ENCODE results near the gene ANKRD23.

Gene ANKRD23

DNA sequence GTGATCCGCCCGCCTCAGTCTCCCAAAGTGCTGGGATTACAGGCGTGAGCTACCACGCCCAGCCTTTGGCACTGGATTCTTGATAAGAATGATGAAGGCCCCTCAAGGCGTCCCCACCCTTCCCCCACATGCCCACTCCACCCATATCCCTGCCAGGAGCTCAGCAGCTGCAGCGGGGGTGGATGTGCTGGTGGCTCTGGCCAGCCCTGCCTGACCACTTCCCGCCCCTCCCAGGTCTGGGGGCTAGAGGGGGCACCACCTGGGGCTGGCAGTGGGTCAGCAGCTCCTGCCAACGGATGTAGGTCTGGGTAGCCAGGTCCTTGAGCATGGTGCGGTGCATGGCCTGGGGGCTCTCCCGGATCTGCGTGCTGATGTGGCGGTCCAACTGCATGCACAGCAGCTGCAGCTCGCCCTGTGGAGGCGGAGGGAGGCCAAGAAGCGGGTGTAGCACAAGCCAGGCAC, 33.8 kb upstream of the ANKRD23 start:
- no peak for DNase-seq (ENCODE audit: extremely low read depth in 1 of 2, low read depth in 1 of 2)

DNA sequence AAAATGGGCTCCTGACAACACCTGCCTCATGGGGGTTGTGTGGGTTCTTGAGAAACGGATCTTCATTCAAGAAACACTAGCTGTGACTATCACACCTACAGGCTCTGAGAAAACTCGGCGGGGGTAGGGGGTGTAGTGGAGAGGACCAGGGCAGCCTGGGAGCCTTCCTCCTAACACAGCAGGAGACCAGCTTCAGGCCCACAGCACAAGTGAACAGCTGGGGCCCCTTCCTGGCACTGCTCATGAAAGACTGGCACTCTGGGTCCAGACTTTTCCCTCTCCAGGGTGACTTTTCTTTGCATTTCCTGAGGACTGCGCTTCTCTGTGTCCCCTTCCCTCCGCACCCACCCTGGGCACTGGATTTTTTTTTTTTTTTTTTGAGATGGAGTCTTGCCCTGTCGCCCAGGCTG, 33.2 kb upstream of the ANKRD23 start:
- DNase-seq (ENCODE audit: extremely low read depth in 1 of 2, low read depth in 1 of 2), result no peak

DNA sequence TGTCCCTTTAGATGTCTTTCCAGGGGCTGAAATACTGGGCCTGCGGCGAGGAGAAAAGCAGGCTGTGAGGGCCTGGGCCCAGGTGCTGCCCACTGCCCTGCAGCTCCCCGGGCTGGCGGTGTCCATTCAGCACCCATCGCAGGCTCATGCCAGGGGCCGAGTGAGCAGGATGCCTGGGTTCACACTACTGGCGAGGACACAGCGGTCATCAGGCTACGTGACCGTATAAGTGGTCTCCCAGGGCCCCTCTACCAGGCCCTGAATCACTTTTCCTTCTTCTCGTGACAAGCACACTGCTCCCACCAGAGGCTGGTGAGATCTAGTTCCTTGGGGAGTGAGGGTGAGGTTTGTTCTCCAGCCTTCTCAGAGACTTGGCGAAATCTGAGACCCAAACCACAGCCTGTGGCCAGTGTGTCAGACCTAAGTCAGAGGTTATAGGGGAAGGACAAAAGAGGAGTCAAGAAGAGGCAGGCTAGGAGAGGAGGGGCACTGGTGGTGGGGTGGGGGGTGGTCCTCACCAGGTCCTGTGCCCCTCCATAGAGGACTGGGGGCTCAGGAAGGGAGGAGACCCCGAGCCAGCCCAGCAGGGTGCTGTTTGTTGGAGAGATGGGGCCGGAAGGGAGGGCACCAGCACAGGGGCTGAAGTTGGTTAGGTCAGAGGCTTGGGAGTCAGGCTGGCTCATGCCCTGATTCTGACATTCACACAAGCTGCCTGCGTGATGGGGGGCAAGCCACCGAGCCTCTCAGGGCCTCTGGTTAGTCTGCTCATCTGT, 32.6 kb upstream of the ANKRD23 start:
- DNase-seq (ENCODE audit: extremely low read depth in 1 of 2, low read depth in 1 of 2), result no peak

DNA sequence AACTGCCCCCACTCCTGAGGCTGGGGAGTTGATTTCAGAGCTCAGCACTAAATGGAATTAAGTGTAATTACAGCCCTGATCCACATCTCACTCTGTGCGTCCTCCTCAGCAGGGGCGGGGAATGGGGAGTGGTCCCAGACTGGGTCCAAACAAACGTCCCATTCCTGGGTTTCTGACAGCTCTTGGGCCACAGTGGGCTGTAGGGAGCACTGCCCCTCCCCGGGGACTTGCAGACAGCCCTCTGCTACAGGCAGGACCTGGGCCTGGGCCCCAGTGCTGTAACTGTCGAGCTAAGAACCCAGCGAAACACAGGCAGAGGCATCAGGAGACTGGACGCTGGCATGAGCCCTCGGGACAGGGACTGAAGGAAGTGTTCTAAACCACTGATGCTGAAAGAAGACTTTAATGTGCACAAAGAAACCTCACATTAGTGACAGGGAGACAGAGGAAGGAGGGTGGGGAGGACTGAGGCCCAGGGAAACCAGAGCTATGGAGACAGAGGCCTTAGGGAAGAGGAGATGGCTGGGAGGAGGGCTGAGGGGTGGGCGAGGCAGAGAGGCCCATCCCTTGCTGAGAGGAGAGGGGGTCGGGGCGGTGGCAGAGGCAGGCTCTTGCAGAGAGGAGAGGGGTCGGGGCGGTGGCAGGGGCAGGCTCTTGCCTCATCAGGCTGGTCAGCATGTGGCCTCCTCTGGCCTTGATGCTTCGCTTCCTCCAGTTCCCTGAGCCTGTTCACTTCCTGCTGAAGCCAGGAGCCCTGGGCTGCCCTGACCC, 31.9 kb upstream of the ANKRD23 start:
- DNase-seq (ENCODE audit: extremely low read depth in 1 of 2, low read depth in 1 of 2), result no peak

DNA sequence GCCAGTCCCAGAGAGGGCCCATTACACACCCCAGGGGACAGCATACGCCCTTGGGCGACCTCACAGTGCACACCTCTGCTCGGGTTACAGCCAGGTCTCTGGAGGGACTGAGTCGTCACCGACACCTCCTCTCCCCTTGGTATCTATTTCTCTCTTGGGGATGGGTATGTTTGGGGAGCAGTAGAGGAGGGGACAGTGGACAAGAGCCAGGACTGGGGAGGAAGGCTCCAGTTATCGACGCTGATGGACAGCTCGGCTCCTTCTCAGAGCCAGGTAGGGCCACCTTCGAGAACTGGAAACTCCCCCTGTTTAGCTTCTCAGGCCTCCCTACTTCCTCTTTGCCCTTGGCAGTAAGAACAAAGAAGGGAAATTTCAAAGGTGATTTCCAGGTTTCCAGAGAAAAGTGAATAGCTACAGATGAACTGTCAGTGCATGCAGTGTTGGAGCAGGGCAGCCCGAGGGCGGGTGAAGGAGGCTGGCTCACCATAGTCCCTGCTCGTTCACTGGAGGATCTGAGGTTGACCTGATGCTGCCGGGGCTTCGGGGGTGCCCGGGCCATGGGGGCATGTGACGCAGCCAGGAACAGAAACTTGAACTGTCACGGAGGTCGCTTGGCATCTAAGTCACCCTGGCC, 30.5 kb upstream of the ANKRD23 start:
- DNase-seq (ENCODE audit: extremely low read depth in 1 of 2, low read depth in 1 of 2), result no peak

DNA sequence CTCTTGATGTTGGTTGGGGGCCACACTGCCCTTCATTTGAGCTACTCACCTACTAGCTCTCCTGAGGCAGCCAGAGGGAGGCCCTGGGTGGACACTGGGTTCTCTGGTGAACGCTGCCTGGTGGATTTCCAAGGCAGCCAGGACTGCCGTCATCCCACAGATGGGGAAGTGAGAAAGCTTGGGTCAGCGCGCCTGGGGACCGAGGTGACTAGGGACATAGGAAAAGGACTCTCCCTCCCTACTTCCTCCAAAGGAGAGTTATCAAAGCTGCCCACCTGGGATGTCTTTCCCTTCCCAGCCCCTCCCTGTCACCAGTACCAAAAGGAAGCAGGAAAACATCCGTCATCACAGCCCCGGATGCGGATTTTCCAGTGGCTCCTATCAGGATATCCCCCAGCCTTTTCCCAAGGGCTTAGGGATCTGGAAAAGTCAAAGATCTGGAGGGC, 29.9 kb upstream of the ANKRD23 start:
- DNase-seq (ENCODE audit: extremely low read depth in 1 of 2, low read depth in 1 of 2), result no peak

DNA sequence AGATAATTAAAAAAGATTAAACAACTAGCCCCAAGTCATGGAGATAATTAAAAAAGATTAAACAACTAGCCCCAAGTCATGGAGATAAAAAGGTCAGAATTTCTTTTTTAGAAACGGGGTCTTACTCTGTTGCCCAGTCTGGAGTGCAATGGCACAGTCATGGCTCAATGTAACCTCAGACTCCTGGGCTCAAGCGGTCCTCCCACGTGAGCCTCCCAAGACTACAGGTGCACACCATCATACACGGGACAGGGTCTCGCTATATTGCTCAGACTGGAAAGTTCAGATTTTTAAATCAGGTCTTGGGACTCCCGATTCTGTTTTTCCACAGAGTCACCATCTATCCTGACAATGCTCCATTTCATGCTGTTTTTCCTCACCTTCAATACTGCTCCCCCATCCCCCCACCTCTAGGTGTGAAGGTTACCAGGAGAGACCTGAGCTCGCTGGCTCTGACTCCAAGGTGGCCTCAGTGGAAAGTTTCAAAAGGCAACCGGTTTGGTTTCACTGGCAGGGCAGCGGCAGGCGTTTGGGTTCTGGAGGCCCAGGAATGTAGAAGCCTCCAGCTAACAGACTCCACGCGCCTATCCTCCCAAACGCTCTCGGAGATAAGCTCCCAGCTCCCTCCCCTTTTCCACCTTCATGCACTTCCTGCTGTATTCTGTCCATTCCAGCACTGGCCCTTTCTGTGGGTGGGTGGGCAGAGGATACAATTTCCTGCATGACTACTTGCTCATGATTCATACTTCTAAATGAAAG, 28.9 kb upstream of the ANKRD23 start:
- DNase-seq (ENCODE audit: extremely low read depth in 1 of 2, low read depth in 1 of 2), result no peak

DNA sequence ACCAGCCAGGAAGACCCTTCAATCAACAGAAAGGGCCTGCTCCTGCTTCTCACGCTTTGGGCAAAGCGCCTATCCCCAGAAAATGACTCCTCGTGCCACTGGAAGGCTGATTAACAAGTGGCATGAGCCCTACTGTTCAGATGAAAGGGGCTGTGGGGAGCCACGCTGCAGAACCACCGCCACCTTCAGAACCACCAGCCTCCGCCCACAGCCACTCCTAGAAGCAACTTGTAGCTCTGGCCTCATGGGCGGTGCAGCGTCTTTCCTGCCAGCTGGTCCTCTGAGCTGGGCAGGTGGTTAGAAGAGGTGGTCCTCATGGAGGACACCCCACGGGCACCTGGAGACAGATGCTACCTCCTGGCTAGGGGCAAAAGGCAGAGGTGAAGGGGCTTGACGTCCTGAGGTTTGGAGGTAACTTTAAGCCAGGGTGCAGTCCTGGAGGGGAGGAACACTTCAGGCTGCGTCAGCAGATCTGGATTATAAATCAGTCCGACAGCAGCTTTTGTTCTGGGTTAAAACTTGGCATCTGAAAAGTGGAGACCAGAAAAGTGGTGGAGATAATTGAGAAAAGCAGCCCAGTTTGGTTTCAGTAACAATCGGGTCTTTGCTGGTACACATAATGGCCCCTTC, 26.9 kb upstream of the ANKRD23 start:
- DNase-seq (ENCODE audit: extremely low read depth in 1 of 2, low read depth in 1 of 2), result peak in 1 of 2 donors; percentile 34

DNA sequence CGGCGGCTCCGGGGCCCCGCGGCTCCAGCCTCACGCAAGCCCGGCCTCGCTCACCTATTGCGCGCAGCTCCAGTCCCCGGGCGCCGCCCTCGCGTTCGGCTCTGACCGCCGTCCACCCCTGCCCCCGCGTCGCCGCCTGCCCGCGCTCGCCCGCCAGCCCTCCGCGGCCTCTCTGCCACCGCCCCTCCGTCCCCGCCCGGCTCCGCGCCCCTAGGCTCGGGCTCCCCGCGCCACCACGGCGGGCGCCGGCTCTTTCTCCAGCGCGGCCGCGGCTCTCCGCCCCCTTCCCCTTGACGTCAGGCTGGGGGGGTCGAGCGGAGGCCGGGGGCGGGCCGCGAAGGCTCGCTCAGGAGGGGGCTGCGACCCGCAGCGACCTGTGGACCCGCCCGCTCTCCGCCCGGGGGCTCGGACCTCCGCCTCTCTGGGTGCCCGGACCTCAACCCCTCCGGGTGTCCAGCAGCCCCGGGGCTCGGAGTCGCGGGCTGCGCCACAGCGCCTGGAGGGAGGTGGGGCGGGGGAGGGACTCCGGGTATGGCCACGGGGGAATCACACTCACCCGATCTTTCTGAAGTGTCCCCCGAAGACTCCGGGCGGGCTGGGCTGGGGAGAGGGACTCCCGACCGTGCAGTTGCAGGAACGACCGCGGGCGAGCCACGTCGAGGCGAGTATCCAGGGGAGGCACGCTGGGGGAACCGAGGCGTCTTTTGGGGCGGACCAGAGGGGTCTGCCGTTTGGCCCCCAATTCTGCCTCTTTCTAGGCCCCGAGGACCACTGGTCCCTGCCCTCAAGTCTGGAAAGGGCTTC, 26.2 kb upstream of the ANKRD23 start, which contains the start of gene SEMA4C:
Gene SEMA4C (minus strand): TSS at position 259 of the 804 bp plus-strand sequence. CDS start 2,194 bp downstream, outside the sequence.
- peak in 1 of 2 donors; percentile 50 for DNase-seq (ENCODE audit: extremely low read depth in 1 of 2, low read depth in 1 of 2)

DNA sequence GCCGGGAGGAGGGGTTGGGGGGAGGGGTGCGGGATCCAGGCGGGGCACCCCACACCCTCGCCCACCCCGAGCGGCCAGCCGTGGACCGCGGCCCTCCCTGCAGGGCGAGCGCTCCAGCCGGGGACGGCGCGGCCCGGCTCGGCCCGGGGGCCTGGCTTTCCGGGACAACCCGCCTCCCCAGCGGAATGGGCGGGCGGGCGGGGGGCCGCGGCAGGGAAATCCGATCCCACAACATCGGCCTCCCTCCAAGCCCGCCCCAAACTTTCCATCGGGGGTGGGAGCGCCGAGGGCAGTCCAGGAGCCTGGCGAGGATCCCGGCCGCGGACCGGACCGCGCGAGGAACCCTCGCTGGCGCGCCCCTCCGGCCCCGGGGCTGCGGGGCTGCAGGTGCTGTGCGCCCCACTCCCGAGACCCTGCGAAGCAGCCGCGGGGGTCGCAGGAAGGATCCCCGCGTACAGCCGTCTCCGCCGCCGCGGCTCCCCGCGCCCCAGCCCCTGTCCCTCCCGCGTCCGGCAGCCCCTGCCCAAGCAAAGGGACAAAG, 25.5 kb upstream of the ANKRD23 start:
- no peak for DNase-seq (ENCODE audit: extremely low read depth in 1 of 2, low read depth in 1 of 2)

DNA sequence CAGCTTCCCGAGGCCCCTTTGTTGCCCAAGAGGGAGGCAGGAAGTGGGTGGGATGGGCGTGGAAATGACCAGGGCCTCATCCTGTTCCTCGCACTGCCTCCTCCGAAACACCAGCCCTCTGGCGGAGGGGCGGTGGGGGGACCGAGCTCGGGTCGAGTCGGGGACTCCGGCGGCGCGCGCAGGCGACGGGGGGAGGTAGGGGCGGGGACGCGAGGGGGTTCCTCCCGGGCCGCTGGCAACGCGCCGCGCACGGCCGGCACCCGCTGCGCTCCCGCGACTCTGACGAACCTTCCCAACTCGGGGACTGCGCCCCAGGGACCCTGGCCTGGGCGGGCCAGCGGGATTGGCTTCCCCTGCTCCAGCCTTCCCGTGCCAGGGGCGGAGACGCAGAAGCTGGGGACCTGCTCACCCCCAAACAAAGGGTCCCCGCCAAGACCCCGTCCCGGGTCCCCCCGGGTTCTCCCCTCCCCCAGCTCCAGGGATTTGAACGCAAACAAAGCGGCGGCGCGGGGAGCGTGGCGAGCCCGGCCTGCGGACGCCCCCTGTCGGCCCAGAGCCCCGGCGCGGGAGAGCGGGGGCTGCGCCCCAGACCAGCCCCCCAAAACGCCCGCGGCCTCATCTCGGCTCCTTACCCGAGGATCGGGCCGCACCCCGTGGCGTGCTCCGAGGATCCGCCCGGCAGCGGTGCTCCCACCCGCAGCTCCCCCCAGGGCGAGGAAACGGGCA, 24.9 kb upstream of the ANKRD23 start:
- DNase-seq (ENCODE audit: extremely low read depth in 1 of 2, low read depth in 1 of 2), result peak in 1 of 2 donors; percentile 45

DNA sequence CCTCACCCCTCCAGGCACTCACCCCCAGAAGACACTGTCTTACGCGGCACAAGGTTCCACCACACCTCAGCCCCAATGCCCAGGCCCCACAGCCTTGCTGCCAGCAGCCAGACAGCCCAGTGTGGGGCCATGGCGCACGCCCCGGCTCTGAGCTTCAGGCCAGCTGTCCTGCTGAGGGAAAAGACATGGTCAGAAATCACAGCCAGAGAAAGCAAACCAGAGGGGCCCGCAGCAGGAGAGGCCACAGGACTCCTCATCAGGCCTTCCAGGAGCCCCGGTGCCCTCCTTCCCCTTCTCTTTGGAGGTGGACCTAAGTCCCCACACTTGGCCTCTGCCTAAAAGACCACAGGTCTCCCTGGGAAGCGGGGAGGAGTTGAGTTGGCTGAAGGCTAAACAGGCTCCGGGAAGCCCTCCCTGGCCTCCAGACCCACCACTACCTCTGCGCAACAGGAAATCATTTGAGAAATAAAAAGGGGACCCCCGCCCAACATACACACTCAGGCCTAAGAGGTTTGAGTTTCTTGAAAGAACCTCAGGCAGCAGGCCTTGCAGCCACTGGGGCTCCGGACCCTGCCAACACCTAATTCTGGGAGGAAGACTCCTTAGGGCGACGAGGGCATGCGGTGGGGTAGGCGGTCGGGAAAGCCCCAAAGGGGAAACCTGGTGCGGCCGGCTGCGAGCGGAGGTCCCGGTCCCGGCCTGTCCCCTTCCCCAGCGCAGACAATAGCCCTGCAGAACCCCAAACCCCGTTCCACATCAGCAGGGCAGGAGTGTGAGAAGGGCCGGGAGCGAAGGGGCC, 24.1 kb upstream of the ANKRD23 start:
- no peak for DNase-seq (ENCODE audit: extremely low read depth in 1 of 2, low read depth in 1 of 2)

DNA sequence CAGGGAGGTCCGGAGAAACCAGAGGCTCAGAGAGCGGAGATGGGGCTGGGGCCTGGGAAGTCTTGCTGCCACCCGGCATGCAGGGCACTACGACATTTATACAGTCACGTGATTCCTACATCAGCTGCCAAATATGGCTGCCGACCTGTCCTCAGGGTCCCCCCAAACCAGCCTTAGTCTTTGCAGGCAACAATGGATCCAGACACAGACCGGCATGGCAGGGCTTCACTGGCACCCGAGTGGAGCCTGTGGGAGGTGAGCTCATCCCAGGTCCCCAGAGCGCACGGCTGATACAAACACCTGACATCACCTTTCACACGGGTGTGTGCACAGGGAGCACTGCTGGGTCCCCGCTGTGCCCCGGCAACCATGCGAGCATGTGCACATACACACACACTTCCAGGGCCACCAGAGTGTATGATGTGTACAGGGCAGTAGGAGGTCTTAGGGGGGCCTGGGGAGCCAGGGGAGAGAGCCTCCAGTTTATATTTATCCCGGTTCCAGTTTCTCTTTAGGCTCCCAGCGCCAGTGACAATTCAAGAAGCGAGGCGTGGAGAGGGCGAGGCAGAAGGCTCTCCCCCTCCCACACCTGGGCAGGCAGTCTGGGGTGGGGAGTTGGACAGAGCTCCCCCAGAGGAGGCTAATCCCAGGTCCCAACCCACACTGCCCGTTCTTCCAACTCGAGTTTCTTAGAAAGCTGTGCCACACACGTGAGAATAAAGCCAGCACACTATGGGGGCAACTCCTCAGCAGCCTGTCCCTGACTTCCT, 23.4 kb upstream of the ANKRD23 start:
- no peak for DNase-seq (ENCODE audit: extremely low read depth in 1 of 2, low read depth in 1 of 2)

DNA sequence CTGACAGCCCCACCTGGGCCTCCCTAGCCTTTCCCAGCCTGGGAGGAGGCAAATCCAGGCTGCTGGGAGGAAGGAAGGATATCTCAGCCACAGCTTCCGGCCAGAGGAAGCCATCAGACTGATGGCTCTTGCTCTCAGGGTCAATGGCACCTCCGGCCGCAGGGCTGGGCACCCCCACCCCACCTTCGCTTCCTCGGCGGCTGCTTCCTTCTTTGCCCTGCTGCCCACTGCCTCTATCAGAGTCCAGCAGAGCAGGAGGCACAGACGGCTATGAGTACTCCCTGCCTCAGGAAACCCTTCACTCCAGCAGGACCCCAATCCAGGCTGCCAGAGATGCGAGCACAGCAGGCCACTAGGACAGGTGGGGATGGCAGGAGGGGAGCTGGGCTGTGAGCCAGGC, 22.8 kb upstream of the ANKRD23 start:
- DNase-seq (ENCODE audit: extremely low read depth in 1 of 2, low read depth in 1 of 2), result no peak

DNA sequence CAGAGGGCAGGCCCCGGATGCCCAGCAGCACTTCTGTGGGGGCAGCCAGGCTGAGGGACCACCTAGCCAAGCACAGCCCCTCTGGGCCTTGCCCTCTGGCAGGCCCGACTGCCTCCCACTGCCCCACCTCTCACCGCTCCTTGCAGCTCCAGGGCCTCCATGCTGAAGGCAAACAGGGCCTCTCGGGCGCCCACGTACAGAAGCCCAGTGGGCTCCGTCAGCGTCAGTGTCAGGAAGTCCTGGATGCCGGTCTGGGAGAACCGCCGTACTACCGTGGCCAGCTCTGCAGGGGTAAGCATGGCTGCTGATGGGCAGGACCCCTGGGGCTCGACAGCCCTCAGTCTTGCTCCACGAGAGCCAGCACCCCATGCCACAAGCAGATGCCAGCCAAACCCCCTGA, 22.3 kb upstream of the ANKRD23 start:
- no peak for DNase-seq (ENCODE audit: extremely low read depth in 1 of 2, low read depth in 1 of 2)

DNA sequence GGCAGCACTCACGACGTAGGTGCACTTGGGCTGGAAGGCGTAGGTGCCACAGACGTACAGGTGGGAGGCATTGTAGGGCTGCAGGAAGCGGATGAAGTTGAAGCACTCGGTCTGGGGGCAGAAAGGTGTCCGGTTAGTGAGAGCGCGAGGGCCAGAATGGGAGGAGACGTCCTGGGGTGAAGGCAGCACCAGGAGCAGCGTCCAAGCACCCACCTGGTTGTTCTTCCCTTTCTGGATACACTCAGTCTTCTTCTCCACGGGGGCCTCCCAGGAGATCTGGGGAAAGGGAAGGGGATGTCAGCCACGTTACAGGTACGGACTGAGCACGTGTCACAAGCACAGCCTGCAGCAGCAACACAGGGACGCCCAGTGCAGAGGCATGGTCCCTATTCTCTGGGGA, 21.8 kb upstream of the ANKRD23 start:
- no peak for DNase-seq (ENCODE audit: extremely low read depth in 1 of 2, low read depth in 1 of 2)

Data from activated CD8-positive, alpha-beta memory T cell treated with anti-CD3 and anti-CD28 coated beads for 1 hour (primary cell).